Stimulated activated naive CD8-positive, alpha-beta T cell treated with anti-CD3 and anti-CD28 coated beads, Interleukin-15, amount 100 ng/mL, for 72 hours (primary cell): ENCODE data around the gene AAMP.

Experiments
- ATAC-seq: fragments of 150-1000 bp; cut with Tn5 transposase; 2 replicates; pipeline ENCODE4 v1.10.0; 2021; ENCODE audit warnings: mild to moderate bottlenecking, moderate library complexity
- DNase-seq, 2 donors: peaks; one replicate each; pipeline ENCODE4 v3.0.0; 2021 to 2022
- H3K27ac Mint-ChIP-seq, 2 donors: one replicate each; pipeline ENCODE4 v1.8.0; 2022; ENCODE audit warnings: mild to moderate bottlenecking in 2 of 2, mixed read lengths in 2 of 2, moderate library complexity in 2 of 2
- H3K27me3 Mint-ChIP-seq: one replicate; pipeline ENCODE4 v1.8.0; 2022; ENCODE audit warnings: mixed read lengths
- H3K4me1 Mint-ChIP-seq: one replicate; pipeline ENCODE4 v1.8.0; 2022; ENCODE audit warnings: mild to moderate bottlenecking, mixed read lengths
- H3K4me3 Mint-ChIP-seq, 2 donors: one replicate each; pipeline ENCODE4 v1.8.0; 2022; ENCODE audit warnings: mild to moderate bottlenecking in 2 of 2, mixed read lengths in 2 of 2, moderate library complexity in 1 of 2
- H3K9me3 Mint-ChIP-seq, 2 donors: one replicate each; pipeline ENCODE4 v1.8.0; 2022; ENCODE audit warnings: mixed read lengths in 2 of 2

Gene AAMP

GRCh38 chr2:218272531-218273212 lies 2.7 kb upstream of the AAMP start:
- peak overlapping the region in 1 of 2 donors; percentile 42 for H3K27ac Mint-ChIP-seq
- DNase-seq: peak; percentile 66 to 78
- no peaks in the 10 kb centered on the region for H3K27me3 Mint-ChIP-seq
- H3K4me1 Mint-ChIP-seq: peaks cover 47% of the 10 kb centered on the region
- H3K9me3 Mint-ChIP-seq: no peaks in the 10 kb centered on the region
- peak; percentile 36 for ATAC-seq
- H3K4me3 Mint-ChIP-seq: no peak overlapping the region

DNA sequence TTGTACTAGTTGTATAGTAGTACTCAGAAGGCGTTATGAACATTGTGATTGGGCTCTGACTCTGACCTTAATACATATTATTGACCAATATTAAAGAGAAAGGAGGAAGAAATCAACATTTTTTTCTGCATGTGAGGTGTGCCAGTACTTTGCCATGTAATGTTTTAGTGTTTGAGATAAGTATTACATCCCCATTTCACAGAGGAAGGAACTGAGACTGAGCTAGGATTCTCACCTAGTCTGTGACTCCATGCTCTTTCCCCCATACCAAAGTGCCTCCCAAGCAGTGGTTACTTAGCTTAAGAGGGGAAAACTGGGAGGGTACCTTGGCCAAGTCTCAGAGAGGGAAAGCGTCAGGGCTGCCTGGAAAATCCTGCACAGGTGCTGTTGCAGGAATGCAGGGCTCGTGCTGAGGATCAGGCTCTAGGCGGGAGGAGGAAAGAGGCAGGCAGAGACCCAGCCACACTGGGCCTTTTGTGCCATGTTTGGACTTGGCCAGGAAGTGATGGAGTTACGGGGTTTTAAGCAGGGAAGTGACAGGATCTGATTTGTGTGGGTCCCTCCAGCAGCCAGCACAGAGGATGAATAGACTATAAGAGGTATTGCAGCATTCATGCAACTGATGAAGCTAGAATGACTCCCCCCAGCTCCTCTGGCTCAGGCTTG lies 2.1 kb upstream of the AAMP start:
- H3K4me3 Mint-ChIP-seq: peak overlapping the region; percentile 88
- no peaks in the 10 kb centered on the region for H3K27me3 Mint-ChIP-seq
- peaks cover 51% of the 10 kb centered on the region for H3K4me1 Mint-ChIP-seq
- peak overlapping the region in 1 of 2 donors; percentile 74 for H3K27ac Mint-ChIP-seq
- DNase-seq: no peak
- ATAC-seq: no peak
- no peaks in the 10 kb centered on the region for H3K9me3 Mint-ChIP-seq

- ATAC-seq (no peak), DNase-seq (no peak)
- Mint-ChIP-seq H3K9me3 (no peaks in the 10 kb centered on the region), H3K4me3 (peak overlapping the region; percentile 88), H3K27me3 (no peaks in the 10 kb centered on the region), H3K27ac (peak overlapping the region in 1 of 2 donors; percentile 38), H3K4me1 (peaks cover 51% of the 10 kb centered on the region)
Observed at GRCh38 chr2:218271487-218271797, 1.5 kb upstream of the AAMP start.

DNA sequence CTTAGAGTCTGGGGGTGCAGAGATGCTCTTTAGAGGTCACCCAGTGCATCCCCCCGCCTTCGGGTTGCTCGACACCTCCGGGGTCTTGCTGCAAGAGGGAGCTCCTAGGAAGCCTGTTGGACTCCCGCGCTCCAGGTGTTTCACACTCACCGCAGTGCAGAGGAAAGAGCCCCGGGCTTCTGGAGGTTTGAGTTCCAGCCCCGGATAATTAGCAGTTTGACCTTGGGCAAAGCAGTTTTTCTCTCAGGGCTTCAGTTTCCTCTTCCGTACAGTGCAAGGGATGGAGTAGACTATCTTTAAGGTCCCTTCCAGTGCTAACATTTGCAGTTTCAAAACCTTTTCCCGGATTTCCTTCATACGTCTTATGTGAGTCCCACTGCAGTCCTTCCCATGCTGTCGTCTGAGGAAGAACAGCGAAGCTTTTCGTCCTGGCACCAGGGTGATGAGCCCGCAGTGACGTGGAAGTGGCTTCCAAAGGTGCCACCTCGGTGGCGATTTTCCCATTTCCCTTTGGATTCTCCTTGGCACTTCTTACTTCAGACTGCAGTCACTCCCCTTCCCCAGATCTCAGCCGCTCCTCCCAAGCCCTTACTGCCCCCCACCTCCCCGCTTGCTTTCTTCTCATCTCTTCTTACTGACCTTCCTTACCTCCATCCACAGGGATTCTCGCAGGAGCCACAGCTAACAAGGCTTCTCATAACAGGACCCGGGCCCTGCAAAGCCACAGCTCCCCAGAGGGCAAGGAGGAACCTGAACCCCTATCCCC lies 967 bp upstream of the AAMP start:
- Mint-ChIP-seq H3K4me1 (peaks cover 54% of the 10 kb centered on the region), H3K9me3 (no peaks in the 10 kb centered on the region), H3K27ac (peak overlapping the region; percentile 90 to 99), H3K27me3 (no peaks in the 10 kb centered on the region), H3K4me3 (peak overlapping the region; percentile 88)
- peak; percentile 0 for ATAC-seq
- no peak for DNase-seq

DNA sequence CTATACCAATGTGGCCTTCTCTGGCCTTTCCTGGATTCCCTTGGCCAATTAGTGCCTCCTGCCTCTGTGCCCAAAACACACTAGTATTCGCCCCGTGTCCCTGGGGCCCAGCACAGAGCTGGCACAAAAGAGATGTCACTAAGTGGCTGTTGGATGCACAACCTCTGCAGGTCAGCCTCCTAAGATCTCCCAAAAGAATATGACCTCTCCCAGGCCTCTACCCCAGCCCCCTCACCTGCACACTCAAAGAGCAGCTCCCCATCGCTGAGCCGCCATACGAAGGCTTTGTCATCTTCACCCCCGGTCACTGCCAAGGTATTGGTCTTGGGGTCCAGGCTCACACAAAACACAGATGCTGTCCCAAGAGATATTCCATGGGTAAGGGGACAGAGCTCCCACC lies 2.7 kb downstream of the AAMP start:
- H3K9me3 Mint-ChIP-seq: no peaks in the 10 kb centered on the region
- DNase-seq (no peak), ATAC-seq (no peak)
- H3K27me3 Mint-ChIP-seq: no peaks in the 10 kb centered on the region
- no peak overlapping the region for H3K4me3 Mint-ChIP-seq
- H3K4me1 Mint-ChIP-seq: peaks cover 74% of the 10 kb centered on the region
- peak overlapping the region; percentile 27 to 29 for H3K27ac Mint-ChIP-seq

- ATAC-seq: no peak
- Mint-ChIP-seq H3K27ac (peak overlapping the region in 1 of 2 donors; percentile 15), H3K4me3 (no peak overlapping the region), H3K27me3 (no peaks in the 10 kb centered on the region), H3K4me1 (peaks cover 66% of the 10 kb centered on the region), H3K9me3 (no peaks in the 10 kb centered on the region)
- DNase-seq: no peak
Observed at GRCh38 chr2:218266316-218266979, 3.5 kb downstream of the AAMP start.

DNA sequence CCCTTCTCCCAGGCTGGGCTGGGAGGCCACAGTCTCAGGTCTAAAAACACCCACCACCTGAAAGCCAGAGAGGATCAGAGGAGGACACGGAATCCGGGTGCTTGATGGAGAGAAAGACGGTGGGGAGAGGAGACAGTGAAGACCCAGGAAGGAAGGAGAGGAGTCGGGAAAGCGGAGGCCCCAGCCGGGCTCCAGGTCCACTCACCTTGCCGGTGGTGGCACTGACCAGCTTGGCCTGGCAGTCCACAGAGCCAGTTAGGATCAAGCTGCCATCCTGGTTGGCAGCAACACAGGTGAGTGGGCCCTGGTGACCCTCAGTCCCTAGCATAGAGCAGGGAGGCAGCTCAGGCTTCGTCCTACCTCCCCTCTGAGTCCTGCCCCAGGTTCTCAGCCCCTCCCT lies 4.3 kb downstream of the AAMP start:
- Mint-ChIP-seq H3K27ac (peak overlapping the region; percentile 49 to 91), H3K27me3 (no peaks in the 10 kb centered on the region), H3K4me1 (peaks cover 60% of the 10 kb centered on the region), H3K9me3 (no peaks in the 10 kb centered on the region), H3K4me3 (no peak overlapping the region)
- DNase-seq: no peak
- ATAC-seq: no peak

DNA sequence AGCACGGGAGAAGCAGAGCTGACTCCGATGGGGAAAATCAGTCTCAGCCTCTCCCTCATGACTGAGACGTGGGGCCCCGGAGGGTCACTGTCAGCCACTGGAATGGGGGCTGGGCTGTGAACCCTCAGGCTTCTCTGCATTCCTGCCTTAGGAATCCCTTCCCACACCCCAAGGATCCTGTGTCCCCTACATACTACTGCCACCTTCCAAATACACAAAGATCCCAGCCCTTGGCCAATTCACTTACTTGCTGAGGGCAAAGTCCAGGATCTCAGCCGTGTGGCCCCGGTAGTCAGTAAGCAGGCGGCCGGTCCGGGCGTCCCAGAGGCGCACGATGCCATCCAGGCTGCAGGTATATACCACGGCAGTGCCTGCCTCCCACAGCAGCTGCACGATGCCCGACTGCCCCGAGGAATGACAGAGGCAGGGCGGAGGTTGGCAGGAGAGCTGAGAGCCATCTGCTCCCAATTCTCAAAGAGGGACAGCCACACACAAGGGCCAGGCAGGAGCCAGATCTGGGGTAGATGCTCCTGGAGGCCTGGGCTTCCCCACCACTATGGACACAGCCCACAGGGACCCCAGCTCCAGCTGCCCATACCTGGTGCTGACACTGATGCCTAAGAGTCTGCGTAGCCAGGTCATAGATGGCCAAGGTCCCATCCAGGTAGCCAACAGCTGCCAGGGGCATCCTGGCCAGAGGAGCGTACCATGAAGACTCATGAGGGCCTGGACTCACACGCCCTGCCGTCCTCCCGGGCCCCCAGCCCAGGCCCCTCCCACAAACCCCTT lies 5.0 kb downstream of the AAMP start:
- peak overlapping the region in 1 of 2 donors; percentile 34 for H3K27ac Mint-ChIP-seq

DNA sequence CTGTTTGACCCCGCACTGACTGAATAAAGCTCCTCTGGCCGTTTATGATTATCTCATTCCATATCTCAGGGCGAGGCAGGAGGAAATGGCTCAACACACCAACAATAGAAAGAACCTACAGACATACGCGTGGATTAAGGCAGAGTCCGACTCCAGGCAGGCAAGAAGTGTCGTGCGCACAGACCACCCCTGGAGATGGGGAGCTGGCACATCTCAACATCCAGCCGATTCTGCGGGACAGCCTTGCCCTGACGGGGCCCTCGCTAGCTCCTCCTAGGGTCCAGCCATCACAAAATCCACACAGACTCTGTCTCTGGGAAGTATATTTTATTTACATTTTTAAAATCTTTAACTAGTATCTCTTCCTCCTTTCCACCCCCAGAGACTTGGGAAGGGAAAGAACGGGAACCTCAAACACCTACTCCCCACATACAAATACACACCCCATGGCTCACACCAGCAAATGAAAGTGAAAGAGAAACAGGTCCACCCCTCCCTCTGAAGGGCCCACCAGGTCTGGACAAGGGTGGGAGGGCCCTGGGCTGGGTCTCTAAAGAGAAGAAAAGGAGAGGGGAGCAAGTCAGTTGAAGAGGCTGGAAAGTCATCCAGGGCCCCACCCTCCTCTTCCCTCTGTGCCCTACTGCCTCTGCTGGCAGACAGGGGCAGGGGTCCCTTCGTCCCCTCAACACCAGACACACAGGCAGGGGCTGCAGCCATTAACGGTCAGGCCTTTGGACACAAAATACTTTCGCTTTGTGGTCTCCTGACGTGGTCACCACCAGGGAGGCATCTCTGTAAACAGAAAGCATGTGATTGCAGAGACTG lies 5.9 kb downstream of the AAMP start:
- ATAC-seq (peak; percentile 57), DNase-seq (no peak)
- H3K27me3 Mint-ChIP-seq: no peaks in the 10 kb centered on the region
- H3K4me3 Mint-ChIP-seq: no peak overlapping the region
- H3K4me1 Mint-ChIP-seq: peaks cover 59% of the 10 kb centered on the region
- peak overlapping the region; percentile 30 to 44 for H3K27ac Mint-ChIP-seq
- no peaks in the 10 kb centered on the region for H3K9me3 Mint-ChIP-seq

More for the DNA sequence above, 5.0 kb downstream of the AAMP start:
- Mint-ChIP-seq H3K27me3 (no peaks in the 10 kb centered on the region), H3K4me1 (peaks cover 60% of the 10 kb centered on the region), H3K4me3 (no peak overlapping the region), H3K9me3 (no peaks in the 10 kb centered on the region)
- ATAC-seq: no peak
- DNase-seq: no peak

- H3K27ac Mint-ChIP-seq: peak overlapping the region in 1 of 2 donors; percentile 92
- peaks cover 64% of the 10 kb centered on the region for H3K4me1 Mint-ChIP-seq
- no peak for DNase-seq
- H3K9me3 Mint-ChIP-seq: no peaks in the 10 kb centered on the region
- no peak for ATAC-seq
- H3K4me3 Mint-ChIP-seq: no peak overlapping the region
- no peaks in the 10 kb centered on the region for H3K27me3 Mint-ChIP-seq
Observed at GRCh38 chr2:218262631-218263586, 7.0 kb downstream of the AAMP start.

GRCh38 chr2:218262237-218262600 lies 7.7 kb downstream of the AAMP start:
- DNase-seq: no peak
- Mint-ChIP-seq H3K9me3 (no peaks in the 10 kb centered on the region), H3K4me3 (no peak overlapping the region), H3K4me1 (peaks cover 65% of the 10 kb centered on the region), H3K27me3 (no peaks in the 10 kb centered on the region), H3K27ac (no peak overlapping the region)
- ATAC-seq: no peak

DNA sequence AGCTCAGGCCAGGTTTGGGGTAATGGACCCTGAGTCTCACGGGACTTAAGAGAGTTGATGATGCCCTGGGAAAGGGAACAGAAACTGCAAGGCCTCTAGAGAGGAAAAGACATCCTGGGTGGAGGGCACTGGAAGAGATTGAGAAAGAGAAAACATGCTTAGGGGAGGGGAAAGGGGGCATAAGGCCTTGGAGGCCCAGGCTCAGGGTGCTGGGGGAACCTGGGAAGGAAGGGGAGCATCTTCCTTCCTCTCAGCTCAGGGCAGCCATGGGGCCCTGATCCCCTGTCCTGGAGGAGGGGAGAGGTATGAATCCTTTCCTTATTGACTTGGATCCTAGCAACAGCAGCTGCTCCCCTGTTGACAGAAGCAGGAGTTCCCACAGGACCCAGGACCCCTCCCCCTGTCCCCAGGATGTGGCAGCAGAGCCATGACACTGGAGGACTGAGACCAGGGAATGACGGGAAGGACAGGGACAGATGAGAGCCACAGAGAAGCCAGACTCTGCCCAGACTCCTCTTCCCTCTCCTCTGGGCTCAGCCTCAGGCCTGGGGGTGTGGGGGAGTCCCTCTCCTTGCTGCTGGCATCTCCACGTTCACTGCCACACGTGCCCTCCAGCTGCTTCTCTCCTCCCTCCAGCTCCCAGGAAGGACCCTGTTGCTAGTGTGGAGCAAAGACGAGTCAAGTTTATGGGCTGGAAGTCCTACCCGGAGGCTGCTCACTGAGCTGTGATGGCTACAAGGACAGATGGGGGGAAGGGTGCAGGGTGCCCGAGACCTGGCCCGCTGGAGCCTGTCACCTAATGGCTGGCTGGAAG lies 8.3 kb downstream of the AAMP start:
- ATAC-seq (no peak), DNase-seq (no peak)
- H3K27ac Mint-ChIP-seq: peak overlapping the region in 1 of 2 donors; percentile 90
- no peaks in the 10 kb centered on the region for H3K27me3 Mint-ChIP-seq
- no peaks in the 10 kb centered on the region for H3K9me3 Mint-ChIP-seq
- H3K4me1 Mint-ChIP-seq: peaks cover 65% of the 10 kb centered on the region
- no peak overlapping the region for H3K4me3 Mint-ChIP-seq
